SU-DHL-6 (cell line): Measurements from ENCODE around the gene DDX42.

Experiments used
- H2AFZ ChIP-seq: fragments of 200-600 bp; sonication (generic); 2 replicates; pipeline ENCODE4 v1.6.1; 2014; ENCODE audit warnings: low read depth, mild to moderate bottlenecking, moderate library complexity, mixed read lengths, antibody characterized with exemption, low read length; ENCODE audit not compliant: severe bottlenecking
- H3F3A ChIP-seq: fragments of 200-600 bp; shearing (Covaris generic); 2 replicates; pipeline ENCODE4 v1.6.0; 2016; ENCODE audit warnings: antibody characterized with exemption, mild to moderate bottlenecking; ENCODE audit not compliant: insufficient read depth
- H3K27ac ChIP-seq: fragments of 200-600 bp; sonication (generic); 2 replicates; pipeline ENCODE4 v1.5.1; 2016; ENCODE audit warnings: low read depth, mild to moderate bottlenecking, low read length, moderate library complexity, mixed read lengths
- H3K27me3 ChIP-seq: fragments of 200-600 bp; sonication (generic), shearing (Covaris generic); 2 replicates; pipeline ENCODE4 v1.6.0; 2014; ENCODE audit warnings: mild to moderate bottlenecking, low read length
- H3K36me3 ChIP-seq: fragments of 200-600 bp; sonication (generic); 2 replicates; pipeline ENCODE4 v1.6.1; 2014; ENCODE audit warnings: mild to moderate bottlenecking, low read length, mixed read lengths
- H3K4me2 ChIP-seq: fragments of 300-600, 200-600 bp; shearing (Covaris generic), sonication (generic); 2 replicates; pipeline ENCODE4 v1.6.0; 2014; ENCODE audit warnings: low read length, low read depth, mild to moderate bottlenecking; ENCODE audit not compliant: poor library complexity, severe bottlenecking
- H3K4me3 ChIP-seq: fragments of 200-600 bp; sonication (generic); 2 replicates; pipeline ENCODE4 v1.5.1; 2014; ENCODE audit warnings: antibody characterized with exemption, low read length, mild to moderate bottlenecking, mixed read lengths; ENCODE audit not compliant: insufficient read depth, poor library complexity, severe bottlenecking
- H3K79me2 ChIP-seq: fragments of 200-600 bp; sonication (generic); 2 replicates; pipeline ENCODE4 v1.6.1; 2014; ENCODE audit warnings: mild to moderate bottlenecking, low read length, moderate library complexity; ENCODE audit not compliant: insufficient read depth
- H3K9ac ChIP-seq: fragments of 200-600 bp; sonication (generic); 2 replicates; pipeline ENCODE4 v1.7.0; 2014; ENCODE audit warnings: mild to moderate bottlenecking, low read length
- H3K9me2 ChIP-seq: fragments of 200-600 bp; sonication (generic); replicated peaks from 2 replicates; pipeline ENCODE4 v1.6.1; 2014; ENCODE audit warnings: low read length; ENCODE audit not compliant: insufficient read depth
- H3K9me3 ChIP-seq: fragments of 200-600 bp; sonication (generic); 2 replicates; pipeline ENCODE4 v1.6.1; 2014; ENCODE audit warnings: low read length, mixed read lengths; ENCODE audit not compliant: insufficient read depth
- H4K20me1 ChIP-seq: fragments of 200-600 bp; sonication (generic); 2 replicates; pipeline ENCODE4 v1.6.1; 2014; ENCODE audit warnings: low read depth, mild to moderate bottlenecking, antibody characterized with exemption, low read length, moderate library complexity, mixed read lengths
- EZH2phosphoT487 ChIP-seq: fragments of 200-600 bp; sonication (generic), shearing (Covaris generic); conservative IDR thresholded peaks from 2 replicates; pipeline ENCODE4 v1.6.1; 2018; ENCODE audit warnings: mild to moderate bottlenecking, antibody characterized with exemption, low read length, moderate library complexity, mixed read lengths
- TF ChIP-seq, protein P1 (sequence below): fragments of 200-600 bp; sonication (generic); IDR thresholded peaks from one replicate; pipeline ENCODE4 v1.5.1; 2017; ENCODE audit warnings: antibody characterized with exemption, mild to moderate bottlenecking, low read length, moderate library complexity; ENCODE audit not compliant: insufficient read depth, poor library complexity, severe bottlenecking

Gene DDX42

DNA sequence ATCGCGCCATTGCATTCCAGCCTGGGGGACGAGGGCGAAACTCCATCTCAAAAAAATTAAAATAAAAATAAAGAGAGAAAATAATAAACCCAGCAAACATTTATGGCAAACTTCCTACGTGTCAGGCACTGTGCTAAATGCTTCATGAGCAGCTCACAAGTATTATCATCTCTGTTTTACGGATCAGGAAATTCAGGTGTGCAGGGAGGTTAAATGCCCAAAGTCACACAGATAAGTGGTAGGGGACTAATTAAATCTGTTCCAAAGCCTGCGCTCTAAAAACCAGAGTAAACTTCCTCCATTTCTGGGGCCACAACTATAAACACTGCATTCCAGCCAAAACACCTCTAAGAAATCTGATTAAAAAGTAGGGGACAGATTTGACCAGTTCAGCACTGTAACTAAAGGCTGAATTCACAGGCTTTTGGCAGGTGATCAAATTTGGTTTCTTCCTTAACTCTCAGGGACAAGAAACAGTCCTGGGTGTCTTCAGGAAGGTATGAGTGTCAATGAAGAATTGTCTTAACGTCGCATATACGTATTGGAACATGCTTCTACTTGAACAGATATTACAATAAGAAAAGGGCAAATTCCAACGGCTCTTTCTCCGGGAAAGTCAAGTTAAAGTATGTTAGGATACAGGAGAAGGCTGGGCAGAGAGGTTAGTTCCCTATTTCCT lies 33.4 kb upstream of the DDX42 start:
- H4K20me1 ChIP-seq: no peaks in the 10 kb centered on the region
- no peaks in the 10 kb centered on the region for H3K27me3 ChIP-seq
- peak overlapping the region; percentile 69 for H2AFZ ChIP-seq
- peaks cover 26% of the 10 kb centered on the region for H3K79me2 ChIP-seq
- no peaks in the 10 kb centered on the region for H3K9me3 ChIP-seq
- peaks cover 2% of the 10 kb centered on the region; the same call in 1 of the 2 replicates for H3K36me3 ChIP-seq
- H3K4me3 ChIP-seq: peak overlapping the region; percentile 95
- H3K27ac ChIP-seq: peak overlapping the region; percentile 72
- no peaks in the 10 kb centered on the region for H3K9me2 ChIP-seq
- H3K4me2 ChIP-seq: peak overlapping the region; percentile 93
- TF ChIP-seq, protein P1, sequence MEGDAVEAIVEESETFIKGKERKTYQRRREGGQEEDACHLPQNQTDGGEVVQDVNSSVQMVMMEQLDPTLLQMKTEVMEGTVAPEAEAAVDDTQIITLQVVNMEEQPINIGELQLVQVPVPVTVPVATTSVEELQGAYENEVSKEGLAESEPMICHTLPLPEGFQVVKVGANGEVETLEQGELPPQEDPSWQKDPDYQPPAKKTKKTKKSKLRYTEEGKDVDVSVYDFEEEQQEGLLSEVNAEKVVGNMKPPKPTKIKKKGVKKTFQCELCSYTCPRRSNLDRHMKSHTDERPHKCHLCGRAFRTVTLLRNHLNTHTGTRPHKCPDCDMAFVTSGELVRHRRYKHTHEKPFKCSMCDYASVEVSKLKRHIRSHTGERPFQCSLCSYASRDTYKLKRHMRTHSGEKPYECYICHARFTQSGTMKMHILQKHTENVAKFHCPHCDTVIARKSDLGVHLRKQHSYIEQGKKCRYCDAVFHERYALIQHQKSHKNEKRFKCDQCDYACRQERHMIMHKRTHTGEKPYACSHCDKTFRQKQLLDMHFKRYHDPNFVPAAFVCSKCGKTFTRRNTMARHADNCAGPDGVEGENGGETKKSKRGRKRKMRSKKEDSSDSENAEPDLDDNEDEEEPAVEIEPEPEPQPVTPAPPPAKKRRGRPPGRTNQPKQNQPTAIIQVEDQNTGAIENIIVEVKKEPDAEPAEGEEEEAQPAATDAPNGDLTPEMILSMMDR: no peak
- TF ChIP-seq EZH2phosphoT487: no peak
- H3F3A ChIP-seq: peaks cover 30% of the 10 kb centered on the region
- peak overlapping the region; percentile 96 for H3K9ac ChIP-seq

DNA sequence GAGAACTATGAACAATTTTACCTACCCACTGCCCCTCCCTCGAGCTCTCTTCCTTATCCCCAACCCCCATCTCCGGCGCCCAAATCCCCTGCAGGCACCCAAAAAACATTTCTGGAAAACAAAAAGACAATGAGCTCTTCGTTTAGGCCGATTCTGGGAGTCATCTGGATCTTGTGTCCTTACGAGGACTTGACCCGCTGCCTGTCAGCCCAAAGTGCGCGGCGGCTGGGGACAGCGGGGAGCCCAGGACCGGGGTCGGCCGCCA lies 32.9 kb upstream of the DDX42 start:
- H2AFZ ChIP-seq: peak overlapping the region; percentile 69
- no peaks in the 10 kb centered on the region for H3K9me2 ChIP-seq
- H3K27ac ChIP-seq: peak overlapping the region; percentile 72

DNA sequence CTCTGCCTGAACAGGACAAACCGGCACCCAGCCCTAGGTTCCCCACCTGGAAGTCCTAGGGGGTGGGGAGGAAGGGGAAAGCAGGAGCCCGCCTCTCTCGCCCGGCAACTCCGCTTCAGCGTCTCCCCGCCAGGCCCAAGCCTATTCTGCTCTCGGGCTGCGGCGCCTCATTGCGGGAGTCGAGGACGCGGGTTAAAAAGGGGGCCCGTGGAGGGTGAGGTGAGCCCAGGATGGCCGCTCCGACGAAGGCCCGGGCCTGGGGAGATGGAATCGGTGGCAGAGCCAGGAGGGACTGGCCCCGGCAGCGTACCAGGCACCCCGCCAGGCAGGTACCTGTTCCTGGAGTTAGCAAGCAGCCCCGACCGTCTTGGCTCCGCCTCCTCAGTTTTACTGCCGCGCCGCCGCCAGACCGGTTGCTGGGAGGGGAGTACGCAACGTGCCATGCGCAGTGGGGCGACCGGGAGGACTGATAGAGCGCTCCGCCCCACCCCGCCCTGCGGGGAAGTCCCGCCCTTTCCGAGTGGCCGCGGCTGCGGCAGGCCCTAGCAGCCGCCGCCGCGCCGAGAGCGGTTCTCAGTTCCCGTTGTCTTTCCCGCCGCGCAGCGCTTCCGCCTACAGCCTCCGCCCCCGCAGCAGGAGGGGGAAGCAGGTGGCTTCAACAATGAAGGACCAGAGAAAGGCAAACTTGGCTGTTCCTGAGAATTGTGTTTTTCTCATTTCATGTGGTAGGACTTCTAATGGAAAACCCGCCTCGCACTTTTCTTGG lies 32.4 kb upstream of the DDX42 start, which contains the start of gene STRADA:
Gene STRADA, minus strand, starts transcription at position 392 of the 766 bp plus-strand sequence. CDS start 13,430 bp downstream, outside the sequence.
- Histone ChIP-seq H3K9ac (peak within 1 kb of the TSS; percentile 96), H3K9me2 (no peaks in the 10 kb centered on the region), H3K27ac (peak within 1 kb of the TSS; percentile 92), H3K4me2 (peak within 1 kb of the TSS; percentile 93), H2AFZ (peak within 1 kb of the TSS; percentile 69), H3K79me2 (peaks cover 21% of the 10 kb centered on the region), H3F3A (peaks cover 40% of the 10 kb centered on the region), H3K9me3 (no peaks in the 10 kb centered on the region), H4K20me1 (no peaks in the 10 kb centered on the region), H3K27me3 (no peaks in the 10 kb centered on the region), H3K36me3 (peaks cover 10% of the 10 kb centered on the region), H3K4me3 (peak within 1 kb of the TSS; percentile 95)
- no peak for TF ChIP-seq EZH2phosphoT487
- TF ChIP-seq, protein P1: no peak

More for the DNA sequence above, 32.9 kb upstream of the DDX42 start:
- Histone ChIP-seq H3K27me3 (no peaks in the 10 kb centered on the region), H3K4me2 (peak overlapping the region; percentile 93), H3K9me3 (no peaks in the 10 kb centered on the region), H3F3A (peaks cover 35% of the 10 kb centered on the region), H3K79me2 (peaks cover 26% of the 10 kb centered on the region), H3K36me3 (peaks cover 7% of the 10 kb centered on the region; the same call in 1 of the 2 replicates), H3K4me3 (peak overlapping the region; percentile 95), H4K20me1 (no peaks in the 10 kb centered on the region), H3K9ac (peak overlapping the region; percentile 96)
- TF ChIP-seq, protein P1: no peak
- TF ChIP-seq EZH2phosphoT487: no peak
